Esophagus squamous epithelium (tissue), 4 donors: ENCODE results near the gene TRERF1.

Source experiments
- CTCF ChIP-seq, 6 experiments: fragments of 450-650 bp in 4 of 6; fragments of 200-600 bp in 2 of 6; sonication (generic) in 2 of 6; IDR thresholded peaks; one replicate each; pipeline ENCODE4 v1.5.1; 2016 to 2019; ENCODE audit warnings: antibody characterized with exemption in 6 of 6, mild to moderate bottlenecking in 4 of 6, moderate library complexity in 4 of 6
- POLR2A ChIP-seq, 4 donors: fragments of 450-650 bp; IDR thresholded peaks; one replicate each; pipeline ENCODE4 v1.6.1; 2017; ENCODE audit warnings: antibody characterized with exemption in 4 of 4, mild to moderate bottlenecking in 4 of 4, moderate library complexity in 3 of 4

GRCh38 chr6:42318480-42318879, 133.2 kb downstream of the TRERF1 start:
- TF ChIP-seq CTCF (IDR thresholded peaks at IDR 0.05) (no peak), POLR2A (IDR thresholded peaks at IDR 0.05) (no peak)
